NCI-H345 treated with DMSO at 0.1 percent for 48 hours (cell line): ENCODE data around the gene MAD1L1.

Source experiments
- DNase-seq: peaks from one replicate; lab custom pipeline; 2025; ENCODE audit not compliant: unreplicated experiment; lab: John Stamatoyannopoulos, UW

The MAD1L1 gene

GRCh38 chr7:2158331-2159175 is 74.2 kb downstream of the MAD1L1 start:
- peak; percentile 31 for DNase-seq

GRCh38 chr7:2157473-2158279 is 75.1 kb downstream of the MAD1L1 start:
- peak; percentile 93 for DNase-seq

GRCh38 chr7:2156756-2157472 is 75.8 kb downstream of the MAD1L1 start:
- DNase-seq, result no peak

- DNase-seq, result no peak
Observed at GRCh38 chr7:2154831-2155230, 77.9 kb downstream of the MAD1L1 start.

- DNase-seq, result no peak
Observed at GRCh38 chr7:2154121-2154520, 78.6 kb downstream of the MAD1L1 start.

GRCh38 chr7:2152646-2153045 is 80.1 kb downstream of the MAD1L1 start:
- DNase-seq, result no peak

- DNase-seq, result peak; percentile 28
Observed at GRCh38 chr7:2151801-2152612, 80.7 kb downstream of the MAD1L1 start.

GRCh38 chr7:2151237-2151636 is 81.5 kb downstream of the MAD1L1 start:
- DNase-seq, result peak; percentile 20

GRCh38 chr7:2150445-2150815 is 82.3 kb downstream of the MAD1L1 start:
- no peak for DNase-seq

GRCh38 chr7:2149672-2150444 is 82.9 kb downstream of the MAD1L1 start:
- DNase-seq, result no peak

GRCh38 chr7:2148814-2149213 is 83.9 kb downstream of the MAD1L1 start:
- DNase-seq, result no peak

GRCh38 chr7:2148189-2148588 is 84.6 kb downstream of the MAD1L1 start:
- no peak for DNase-seq

GRCh38 chr7:2146676-2147472 is 85.9 kb downstream of the MAD1L1 start:
- DNase-seq, result no peak

- DNase-seq, result no peak
Observed at GRCh38 chr7:2145835-2146580, 86.7 kb downstream of the MAD1L1 start.

- no peak for DNase-seq
Observed at GRCh38 chr7:2144926-2145325, 87.8 kb downstream of the MAD1L1 start.

GRCh38 chr7:2143981-2144595 is 88.7 kb downstream of the MAD1L1 start:
- DNase-seq, result peak; percentile 84

- DNase-seq, result no peak
Observed at GRCh38 chr7:2143450-2143849, 89.3 kb downstream of the MAD1L1 start.

GRCh38 chr7:2142386-2142785 is 90.4 kb downstream of the MAD1L1 start:
- DNase-seq, result no peak
